Parathyroid adenoma (tissue), 2 donors: Measurements from ENCODE around the gene LRCH1.

Experiments
- H2AFZ ChIP-seq: fragments of 300-600 bp; sonication (generic); one replicate; pipeline ENCODE4 v1.7.0; 2017; ENCODE audit warnings: antibody characterized with exemption, mild to moderate bottlenecking
- H3K27ac ChIP-seq: fragments of 300-600 bp; sonication (generic); one replicate; pipeline ENCODE4 v1.7.0; 2017
- H3K27me3 ChIP-seq: fragments of 300-600 bp; sonication (generic); one replicate; pipeline ENCODE4 v1.7.0; 2017; ENCODE audit warnings: low read length; ENCODE audit not compliant: control insufficient read depth, insufficient read depth
- H3K36me3 ChIP-seq: fragments of 300-600 bp; sonication (generic); one replicate; pipeline ENCODE4 v1.7.0; 2017; ENCODE audit warnings: low read length; ENCODE audit not compliant: control insufficient read depth, insufficient read depth
- H3K4me1 ChIP-seq: fragments of 300-600 bp; sonication (generic); one replicate; pipeline ENCODE4 v1.7.0; 2017; ENCODE audit warnings: control low read depth
- H3K4me2 ChIP-seq: fragments of 300-600 bp; sonication (generic); one replicate; pipeline ENCODE4 v1.7.0; 2017; ENCODE audit warnings: low read length
- H3K4me3 ChIP-seq: fragments of 300-600 bp; sonication (generic); one replicate; pipeline ENCODE4 v1.7.0; 2017; ENCODE audit warnings: low read depth, low read length
- H3K79me2 ChIP-seq: fragments of 300-600 bp; sonication (generic); one replicate; pipeline ENCODE4 v1.7.0; 2017; ENCODE audit warnings: control low read depth
- H3K9ac ChIP-seq: fragments of 300-600 bp; sonication (generic); one replicate; pipeline ENCODE4 v1.7.0; 2017; ENCODE audit warnings: mild to moderate bottlenecking
- H3K9me3 ChIP-seq: fragments of 300-600 bp; sonication (generic); one replicate; pipeline ENCODE4 v1.7.0; 2017; ENCODE audit warnings: low read length; ENCODE audit not compliant: control insufficient read depth
- TF ChIP-seq, protein P1 (sequence below): fragments of 300-600 bp; sonication (generic); IDR thresholded peaks from one replicate; pipeline ENCODE4 v1.7.0; 2017; ENCODE audit warnings: antibody characterized with exemption, mild to moderate bottlenecking
- donor health status: primary hyperparathyroidism.

LRCH1 gene

GRCh38 chr13:46685006-46685730 is 132.2 kb downstream of the LRCH1 start:
- H3K4me3 ChIP-seq, result no peak overlapping the region
- H3K9ac ChIP-seq, result no peak overlapping the region
- H3K9me3 ChIP-seq, result no peaks in the 10 kb centered on the region
- H3K79me2 ChIP-seq, result no peaks in the 10 kb centered on the region
- H3K27me3 ChIP-seq, result no peaks in the 10 kb centered on the region
- no peaks in the 10 kb centered on the region for H3K36me3 ChIP-seq
- H3K4me2 ChIP-seq, result no peak overlapping the region
- TF ChIP-seq, protein P1, sequence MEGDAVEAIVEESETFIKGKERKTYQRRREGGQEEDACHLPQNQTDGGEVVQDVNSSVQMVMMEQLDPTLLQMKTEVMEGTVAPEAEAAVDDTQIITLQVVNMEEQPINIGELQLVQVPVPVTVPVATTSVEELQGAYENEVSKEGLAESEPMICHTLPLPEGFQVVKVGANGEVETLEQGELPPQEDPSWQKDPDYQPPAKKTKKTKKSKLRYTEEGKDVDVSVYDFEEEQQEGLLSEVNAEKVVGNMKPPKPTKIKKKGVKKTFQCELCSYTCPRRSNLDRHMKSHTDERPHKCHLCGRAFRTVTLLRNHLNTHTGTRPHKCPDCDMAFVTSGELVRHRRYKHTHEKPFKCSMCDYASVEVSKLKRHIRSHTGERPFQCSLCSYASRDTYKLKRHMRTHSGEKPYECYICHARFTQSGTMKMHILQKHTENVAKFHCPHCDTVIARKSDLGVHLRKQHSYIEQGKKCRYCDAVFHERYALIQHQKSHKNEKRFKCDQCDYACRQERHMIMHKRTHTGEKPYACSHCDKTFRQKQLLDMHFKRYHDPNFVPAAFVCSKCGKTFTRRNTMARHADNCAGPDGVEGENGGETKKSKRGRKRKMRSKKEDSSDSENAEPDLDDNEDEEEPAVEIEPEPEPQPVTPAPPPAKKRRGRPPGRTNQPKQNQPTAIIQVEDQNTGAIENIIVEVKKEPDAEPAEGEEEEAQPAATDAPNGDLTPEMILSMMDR, result no peak
- H3K4me1 ChIP-seq, result peaks cover 3% of the 10 kb centered on the region
- H2AFZ ChIP-seq, result no peak overlapping the region
- H3K27ac ChIP-seq, result no peak overlapping the region

DNA sequence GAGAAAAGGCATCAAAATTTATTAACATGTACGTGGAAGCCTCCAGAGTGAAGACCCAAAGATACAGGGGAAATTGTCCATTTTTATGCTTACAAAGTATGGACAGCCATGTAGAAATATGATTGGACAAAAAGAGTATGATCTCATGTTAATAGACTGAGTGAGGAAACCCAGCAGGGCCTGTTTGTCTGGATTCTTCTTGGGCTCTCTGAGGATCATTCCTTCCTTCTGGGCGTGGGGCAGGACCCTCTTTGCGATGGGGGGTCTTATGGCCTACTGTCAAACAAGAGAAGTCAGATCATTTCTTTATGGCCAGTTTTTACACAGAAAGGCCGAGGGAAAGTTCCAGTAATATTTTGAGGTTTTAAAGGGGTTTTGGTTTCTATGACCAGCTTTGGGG is 133.2 kb downstream of the LRCH1 start:
- no peaks in the 10 kb centered on the region for H3K27me3 ChIP-seq
- no peaks in the 10 kb centered on the region for H3K9me3 ChIP-seq
- no peaks in the 10 kb centered on the region for H3K79me2 ChIP-seq
- H3K4me1 ChIP-seq, result peaks cover 3% of the 10 kb centered on the region
- H3K9ac ChIP-seq, result no peak overlapping the region
- H2AFZ ChIP-seq, result no peak overlapping the region
- no peak overlapping the region for H3K27ac ChIP-seq
- TF ChIP-seq, protein P1, result no peak
- H3K4me2 ChIP-seq, result no peak overlapping the region
- no peak overlapping the region for H3K4me3 ChIP-seq
- no peaks in the 10 kb centered on the region for H3K36me3 ChIP-seq

DNA sequence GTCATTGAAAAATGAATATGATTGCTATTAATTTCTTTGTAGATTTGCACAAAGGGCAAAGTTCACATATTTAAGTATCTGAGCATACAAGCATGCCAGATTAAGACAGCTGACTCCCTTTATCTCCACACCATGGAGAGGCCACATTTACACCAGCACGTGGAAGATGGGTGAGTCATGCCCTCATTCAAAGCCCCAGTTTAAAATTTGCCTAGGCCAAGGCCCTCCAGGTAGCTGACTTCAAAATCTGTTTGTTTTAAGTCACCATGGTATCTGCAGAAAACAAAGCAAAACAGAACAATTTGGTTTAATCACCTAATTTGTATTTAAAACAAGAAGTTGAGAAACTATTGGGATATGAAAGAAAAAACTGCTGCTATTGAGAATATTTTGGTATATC is 134.8 kb downstream of the LRCH1 start:
- H3K4me1 ChIP-seq, result peaks cover 3% of the 10 kb centered on the region
- H3K9me3 ChIP-seq, result no peaks in the 10 kb centered on the region
- TF ChIP-seq, protein P1, result no peak
- no peaks in the 10 kb centered on the region for H3K27me3 ChIP-seq
- H3K79me2 ChIP-seq, result no peaks in the 10 kb centered on the region
- H2AFZ ChIP-seq, result no peak overlapping the region
- H3K36me3 ChIP-seq, result no peaks in the 10 kb centered on the region
- H3K9ac ChIP-seq, result no peak overlapping the region
- H3K4me2 ChIP-seq, result no peak overlapping the region
- H3K4me3 ChIP-seq, result no peak overlapping the region
- no peak overlapping the region for H3K27ac ChIP-seq

- H2AFZ ChIP-seq, result no peak overlapping the region
- H3K4me3 ChIP-seq, result no peak overlapping the region
- no peaks in the 10 kb centered on the region for H3K9me3 ChIP-seq
- H3K27ac ChIP-seq, result no peak overlapping the region
- H3K4me2 ChIP-seq, result no peak overlapping the region
- TF ChIP-seq, protein P1, result no peak
- H3K4me1 ChIP-seq, result peaks cover 3% of the 10 kb centered on the region
- no peaks in the 10 kb centered on the region for H3K36me3 ChIP-seq
- no peaks in the 10 kb centered on the region for H3K79me2 ChIP-seq
- no peaks in the 10 kb centered on the region for H3K27me3 ChIP-seq
- H3K9ac ChIP-seq, result no peak overlapping the region
Measured at GRCh38 chr13:46688306-46688705, 135.3 kb downstream of the LRCH1 start.

- no peaks in the 10 kb centered on the region for H3K79me2 ChIP-seq
Measured at GRCh38 chr13:46698014-46698413, 145.0 kb downstream of the LRCH1 start.

More at GRCh38 chr13:46698014-46698413, 145.0 kb downstream of the LRCH1 start:
- Histone ChIP-seq H3K9ac (no peak overlapping the region), H3K4me3 (no peak overlapping the region), H3K27ac (no peak overlapping the region), H3K36me3 (no peaks in the 10 kb centered on the region), H3K27me3 (no peaks in the 10 kb centered on the region), H2AFZ (no peak overlapping the region), H3K4me2 (no peak overlapping the region), H3K9me3 (no peaks in the 10 kb centered on the region), H3K4me1 (peaks cover 2% of the 10 kb centered on the region)
- TF ChIP-seq, protein P1, result no peak
